GM21786 (cell line): ENCODE results near the gene NHLH2.

Source experiments
- ATAC-seq: cut with Tn5 transposase; IDR thresholded peaks from one replicate; pipeline ENCODE4 v1.9.1; 2021; ENCODE audit not compliant: unreplicated experiment

Gene NHLH2

DNA sequence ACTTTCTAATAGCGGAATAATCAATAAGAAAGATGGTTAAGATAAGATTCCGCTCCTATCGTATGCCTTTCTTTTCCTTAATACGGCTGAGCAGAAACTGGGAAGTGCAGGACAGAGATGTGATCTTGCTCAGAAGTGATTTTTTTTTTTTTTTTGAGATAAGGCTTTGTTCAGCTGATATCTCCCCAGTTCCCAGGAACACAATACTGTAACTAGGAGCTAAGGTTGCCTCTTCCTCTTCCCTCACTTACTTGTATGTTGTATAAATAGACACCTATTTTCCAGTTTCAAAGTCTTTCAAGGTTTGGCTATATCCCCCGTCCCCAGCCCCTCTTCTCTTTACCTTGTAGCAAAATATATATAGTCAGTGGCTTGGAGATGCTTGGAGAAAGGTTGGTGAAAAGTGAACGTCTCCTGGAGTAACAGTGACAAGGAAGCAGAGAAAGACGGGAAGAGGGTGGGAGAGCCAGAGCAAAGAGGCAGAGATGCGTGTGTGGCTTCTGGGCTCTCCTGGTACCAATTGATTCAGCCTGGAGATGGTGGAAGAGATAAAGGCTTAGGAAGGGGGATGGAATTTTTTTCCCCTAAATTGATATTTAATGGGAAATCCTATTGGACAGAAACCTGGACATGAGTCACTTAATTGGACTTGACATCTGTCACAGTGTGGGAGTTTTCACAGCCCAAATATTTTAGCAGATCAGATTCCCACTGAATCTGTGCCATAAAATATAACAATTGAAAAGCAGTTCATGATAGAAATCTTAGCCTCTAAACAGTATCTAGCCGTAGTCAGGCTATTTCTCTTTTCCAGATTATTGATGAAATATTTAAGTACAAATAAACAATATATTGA is at the start of gene NHLH2:
Gene NHLH2 (minus strand): TSS at position 522 of the 856 bp plus-strand sequence. CDS start 2,754 bp downstream, outside the sequence.
- ATAC-seq: no peak

DNA sequence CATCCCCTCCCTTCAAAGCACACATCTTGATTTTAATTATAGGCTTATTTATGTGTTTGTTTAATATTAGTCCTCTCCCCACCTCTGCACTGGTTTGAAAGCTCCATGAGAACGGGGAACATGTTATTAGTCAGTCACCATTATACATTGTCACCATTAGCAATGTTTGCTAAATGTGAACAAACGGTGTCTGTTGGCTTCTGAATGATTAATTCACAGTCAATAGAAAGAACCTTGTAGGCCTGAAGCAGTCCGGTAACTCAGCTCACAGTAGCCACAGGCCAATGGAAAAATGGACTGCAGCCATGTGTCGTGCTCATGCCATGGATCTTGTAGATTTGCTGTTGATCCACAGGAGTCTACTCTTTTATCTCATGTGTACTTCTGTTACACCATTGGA is 49.7 kb upstream of the NHLH2 start:
- no peak for ATAC-seq

DNA sequence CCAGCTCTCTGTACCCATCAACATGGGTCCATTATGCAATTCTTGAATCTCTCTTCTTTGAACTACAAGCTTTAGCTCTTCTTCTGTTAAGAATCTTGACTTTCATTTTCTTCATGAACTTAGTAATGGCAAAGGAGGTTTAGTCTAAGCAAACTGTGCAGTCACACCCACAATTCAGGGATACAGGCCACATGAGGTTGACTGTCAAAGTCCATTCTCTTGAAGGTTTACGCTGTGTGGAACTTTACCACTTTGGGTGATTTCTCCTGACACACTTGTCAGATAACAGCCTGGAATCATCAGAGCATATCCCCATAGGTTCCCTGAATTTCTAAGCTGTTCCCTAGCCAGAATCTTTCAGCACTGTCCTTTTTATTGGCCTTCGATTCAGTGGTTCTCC is 48.0 kb upstream of the NHLH2 start:
- ATAC-seq: no peak

DNA sequence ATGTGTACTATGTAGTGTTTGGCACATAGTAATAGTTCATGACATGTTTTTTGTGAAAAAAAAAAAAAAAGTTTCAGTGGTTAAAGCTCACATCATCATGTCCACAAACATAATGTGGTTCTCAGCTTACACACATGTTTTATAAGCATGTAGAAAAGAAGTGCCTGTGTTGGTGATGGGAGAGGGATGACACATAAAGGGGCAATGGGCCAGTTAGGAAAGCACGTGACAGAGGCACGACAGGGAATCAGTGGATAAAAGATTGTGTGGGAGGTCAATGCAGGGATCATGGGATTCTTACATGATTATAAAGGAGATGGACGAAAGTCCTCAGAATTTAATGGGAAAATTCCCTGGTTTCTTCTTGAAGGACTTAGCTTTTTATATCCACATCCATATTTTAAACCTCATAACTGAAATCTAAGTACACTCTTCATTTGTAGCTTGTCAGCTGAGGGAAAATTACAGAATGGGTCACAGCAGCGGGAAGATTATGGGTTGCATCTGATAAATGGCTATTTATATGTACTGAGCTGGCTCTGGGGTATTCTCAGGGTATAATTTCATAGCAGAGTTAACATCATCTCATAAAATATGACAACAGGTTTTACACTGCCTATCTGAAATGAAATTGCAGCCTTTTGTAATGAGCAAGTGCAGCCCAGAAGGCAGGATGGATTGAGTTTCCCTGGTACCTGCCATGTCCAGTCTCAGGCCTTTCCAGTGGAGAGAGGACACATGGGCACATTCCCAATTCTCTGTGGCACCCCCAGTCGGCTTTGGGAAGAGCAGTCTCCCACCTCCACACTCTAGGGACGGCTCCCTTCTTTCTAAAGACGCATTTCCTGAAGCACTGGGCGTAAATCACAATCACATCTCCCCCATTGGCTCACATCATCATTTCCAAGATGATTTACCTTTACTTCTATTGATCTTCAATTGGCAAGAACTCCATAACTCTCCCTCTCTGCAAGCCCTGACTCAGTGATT is 42.3 kb upstream of the NHLH2 start:
- ATAC-seq: no peak

DNA sequence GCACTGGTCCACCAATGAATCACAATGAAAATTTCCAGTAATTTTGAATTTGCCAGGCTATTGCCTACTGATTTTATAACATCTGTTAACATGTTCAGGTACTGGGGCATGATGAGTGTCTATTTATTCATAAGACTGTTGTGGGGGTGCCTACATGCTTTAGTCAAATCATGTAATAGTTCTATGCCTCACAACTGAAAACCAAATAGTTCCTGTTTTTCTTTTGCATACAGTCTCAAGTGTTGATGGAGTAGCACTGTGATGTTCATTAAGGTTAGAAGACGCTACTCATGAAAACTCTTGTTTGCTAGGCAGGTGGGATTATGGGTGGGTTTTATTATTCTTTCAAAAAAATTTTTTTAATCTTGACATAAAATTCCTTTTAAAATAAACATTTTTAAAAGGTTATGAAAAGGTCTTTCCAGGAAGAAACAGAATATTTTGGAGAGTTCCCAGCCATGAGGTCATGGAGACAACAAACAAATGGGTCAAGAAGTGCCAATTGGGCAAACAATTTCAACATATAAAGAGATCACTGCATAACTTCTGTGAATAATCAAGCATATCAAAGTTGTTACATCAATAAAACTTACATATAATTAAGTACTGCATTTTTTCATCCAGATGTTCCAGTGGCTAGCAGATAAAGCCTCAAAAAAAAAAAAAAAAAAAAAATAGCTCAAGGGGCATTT is 40.2 kb upstream of the NHLH2 start:
- no peak for ATAC-seq

DNA sequence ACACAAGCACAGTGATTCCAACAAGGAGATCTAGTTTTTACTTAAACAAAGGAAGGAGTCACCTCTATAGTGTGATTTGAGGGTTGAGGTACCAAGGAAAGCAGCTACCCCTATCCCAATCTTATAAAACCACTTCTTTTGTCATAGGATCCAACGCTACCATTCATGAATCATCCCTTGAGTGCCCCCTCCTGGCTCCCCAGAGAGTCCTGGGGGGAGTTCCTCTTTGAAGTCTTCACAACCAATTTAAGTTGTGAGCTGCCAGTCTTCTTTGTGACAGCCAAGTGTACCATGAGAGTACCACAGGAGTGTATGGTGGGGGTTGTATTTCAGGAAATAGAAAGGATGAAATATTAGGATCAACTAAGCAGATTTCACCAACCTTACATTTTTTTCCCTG is 39.1 kb upstream of the NHLH2 start:
- no peak for ATAC-seq

DNA sequence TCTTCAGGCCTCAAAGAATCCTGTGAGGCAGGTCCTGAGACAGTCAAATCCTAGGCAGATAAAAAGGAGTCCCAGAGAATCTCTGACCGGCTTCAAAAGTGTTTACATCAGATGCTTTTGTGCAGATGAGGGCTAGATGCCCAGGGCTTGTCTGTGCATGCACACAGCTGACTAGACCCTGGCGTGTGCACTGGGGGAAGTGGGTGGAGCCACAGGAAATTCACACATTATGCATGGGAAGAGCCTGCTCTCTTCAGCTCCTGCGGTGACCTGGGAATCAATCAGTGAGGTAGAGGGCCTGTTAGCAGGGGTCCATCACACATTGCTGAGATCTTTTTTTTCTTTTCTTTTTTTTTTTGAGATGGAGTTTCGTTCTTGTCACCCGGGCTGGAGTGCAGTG is 36.6 kb upstream of the NHLH2 start:
- ATAC-seq: no peak

DNA sequence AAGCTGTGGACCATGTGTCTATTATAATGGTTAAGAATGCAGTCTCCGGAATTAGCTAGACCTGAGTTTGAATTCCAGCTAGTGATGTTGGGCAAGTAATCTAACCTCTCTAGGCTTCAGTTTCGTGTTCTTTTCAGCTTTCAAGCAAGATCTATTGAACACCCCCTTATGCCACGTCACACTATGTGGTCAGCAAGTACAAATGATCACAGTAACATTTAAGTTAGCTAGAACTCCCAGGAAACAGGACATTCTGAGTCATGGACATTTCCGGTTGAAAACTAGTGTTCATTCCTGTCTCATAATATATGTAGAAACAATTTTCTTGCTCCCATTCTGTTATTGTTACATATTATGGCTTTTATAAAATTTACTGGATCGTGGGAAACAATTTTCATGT is 34.0 kb upstream of the NHLH2 start:
- ATAC-seq: no peak

DNA sequence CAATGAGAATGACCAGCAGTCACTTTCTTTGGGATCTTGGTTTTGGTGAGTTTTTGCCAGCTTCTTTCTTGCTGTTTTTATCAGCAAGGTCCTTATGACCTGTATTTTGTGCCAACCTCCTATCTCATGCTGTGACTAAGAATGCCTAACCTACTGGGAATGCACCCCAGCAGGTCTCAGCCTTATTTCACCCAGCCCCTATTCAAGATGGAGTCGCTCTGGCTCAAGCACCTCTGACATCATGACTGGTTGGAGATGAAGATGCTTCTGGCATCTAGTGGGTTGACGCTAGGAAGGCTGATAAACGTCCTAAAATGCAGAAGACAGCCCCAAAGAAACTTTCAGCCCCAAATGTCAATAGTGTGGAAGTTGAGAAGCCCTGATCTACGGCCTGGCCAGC is 33.6 kb upstream of the NHLH2 start:
- no peak for ATAC-seq

DNA sequence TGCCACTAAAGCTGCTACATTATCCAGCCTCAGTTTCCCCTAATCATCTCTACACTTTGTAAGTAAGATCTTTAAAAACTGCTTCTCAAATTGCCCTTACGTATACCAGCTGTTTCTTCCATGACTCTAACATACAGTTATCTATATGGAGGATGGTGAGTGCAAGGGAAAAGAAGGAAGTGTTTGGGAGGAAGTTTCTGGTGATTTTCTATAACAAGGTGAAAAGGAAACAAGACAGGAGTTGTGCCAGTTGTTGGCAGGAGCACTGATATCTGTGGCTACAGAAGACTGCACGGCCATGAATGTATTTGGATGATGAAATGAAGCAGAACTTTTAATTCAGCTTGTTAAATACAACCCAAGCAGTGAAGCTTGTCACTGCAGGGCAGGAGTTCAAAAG is 32.3 kb upstream of the NHLH2 start:
- ATAC-seq: no peak

DNA sequence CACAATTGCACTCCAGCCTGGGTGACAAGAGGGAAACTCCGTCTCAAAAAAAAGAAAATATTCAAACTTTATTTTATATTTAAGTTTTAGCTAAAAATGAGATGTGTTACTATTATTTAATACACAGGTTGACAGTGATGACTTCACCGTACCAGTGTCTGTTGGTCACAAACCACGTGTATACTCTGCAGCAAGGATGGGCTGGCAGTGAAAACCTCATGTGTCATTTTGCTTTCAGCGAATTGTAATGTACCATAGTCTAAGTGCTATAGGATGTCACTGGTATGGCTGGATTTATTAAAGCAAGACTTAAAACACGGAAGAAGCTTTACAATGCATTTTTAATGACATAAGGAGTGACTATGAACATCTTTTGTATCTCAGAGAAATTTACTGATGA is 28.1 kb upstream of the NHLH2 start:
- no peak for ATAC-seq

DNA sequence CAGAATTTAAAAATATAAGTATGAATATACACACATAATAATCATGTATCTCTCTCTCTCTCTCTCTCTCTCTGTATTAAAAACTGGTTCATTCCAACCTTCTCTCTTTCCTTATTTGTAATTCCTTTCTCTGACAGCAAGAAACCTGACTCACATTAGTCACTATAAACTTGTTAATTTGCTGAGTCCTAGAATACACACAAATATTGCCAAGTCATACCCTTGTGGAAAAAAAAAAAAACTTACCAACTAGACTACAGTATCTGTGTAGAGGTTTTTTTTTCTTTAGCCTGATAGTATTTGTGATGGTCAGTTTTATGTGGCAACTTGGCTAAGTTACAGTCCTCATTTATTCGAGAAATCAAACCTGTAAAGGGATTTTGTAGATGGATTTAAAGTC is 26.3 kb upstream of the NHLH2 start:
- ATAC-seq: no peak

DNA sequence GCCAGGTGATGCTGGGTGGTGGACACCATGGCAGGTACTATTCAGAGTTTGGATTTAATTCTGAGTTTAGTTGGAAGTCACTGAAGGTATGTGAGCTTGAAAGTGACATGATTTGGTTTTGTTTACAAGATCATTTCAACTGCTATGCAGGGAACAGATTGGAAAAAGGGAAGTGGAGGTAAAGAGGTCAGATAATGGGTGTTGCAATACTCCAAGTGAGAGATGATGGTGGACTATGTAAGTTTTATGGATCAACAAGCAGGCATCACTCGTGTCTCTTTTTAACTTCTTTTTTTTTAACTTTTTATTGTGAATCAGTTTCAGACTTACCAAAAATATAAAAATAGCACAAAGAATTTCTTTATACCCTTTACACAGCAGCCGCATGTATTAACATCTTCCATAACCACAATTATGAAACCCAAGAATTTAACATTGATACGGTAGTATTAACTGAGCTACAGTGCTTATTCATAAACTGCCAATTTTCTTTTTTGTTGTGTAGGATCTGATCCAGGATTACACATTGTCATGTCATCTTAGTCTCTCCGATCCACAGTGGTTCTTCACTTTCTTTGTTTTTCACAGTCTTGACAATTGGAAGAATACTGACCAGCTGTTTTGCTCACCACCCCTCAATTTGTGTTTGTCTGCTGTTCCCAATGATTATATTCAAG is 24.9 kb upstream of the NHLH2 start:
- ATAC-seq: no peak

DNA sequence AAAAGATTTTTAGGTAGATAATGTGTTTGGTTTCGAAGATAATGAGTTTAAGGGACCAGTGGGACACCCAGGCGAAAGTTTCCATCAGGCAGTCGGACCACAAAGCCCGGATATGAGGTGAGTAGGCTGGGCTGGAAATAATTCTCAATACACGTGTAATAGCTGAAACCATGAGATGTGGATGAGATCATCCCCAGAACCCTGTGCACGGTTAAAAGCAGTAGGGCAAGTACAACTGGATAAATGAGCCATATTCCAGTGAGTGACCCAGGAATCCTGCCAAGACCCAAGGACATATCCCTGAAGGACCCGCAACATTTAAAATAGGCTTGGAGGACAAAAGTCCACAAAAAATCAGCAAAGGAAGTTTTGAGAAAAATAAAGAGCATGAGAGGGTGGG is 21.5 kb upstream of the NHLH2 start:
- ATAC-seq: no peak

DNA sequence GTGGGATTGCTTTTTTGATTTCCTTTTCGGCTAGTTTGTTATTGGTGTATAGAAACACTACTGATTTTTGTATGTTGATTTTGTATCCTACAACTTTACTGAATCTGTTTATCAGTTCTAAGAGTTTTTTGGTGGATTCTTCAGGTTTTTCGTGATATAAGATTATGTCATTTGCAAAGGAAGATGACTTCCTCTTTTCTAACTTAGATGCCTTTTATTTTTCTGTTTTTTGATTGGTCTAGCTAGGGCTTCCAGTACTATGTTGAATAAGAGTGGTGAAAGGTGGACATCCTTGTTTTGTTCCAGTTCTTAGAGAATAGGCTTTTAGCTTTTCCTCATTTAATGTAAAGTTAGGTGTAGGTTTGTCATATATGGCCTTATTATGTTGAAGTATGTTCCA is 13.1 kb upstream of the NHLH2 start:
- ATAC-seq: no peak

DNA sequence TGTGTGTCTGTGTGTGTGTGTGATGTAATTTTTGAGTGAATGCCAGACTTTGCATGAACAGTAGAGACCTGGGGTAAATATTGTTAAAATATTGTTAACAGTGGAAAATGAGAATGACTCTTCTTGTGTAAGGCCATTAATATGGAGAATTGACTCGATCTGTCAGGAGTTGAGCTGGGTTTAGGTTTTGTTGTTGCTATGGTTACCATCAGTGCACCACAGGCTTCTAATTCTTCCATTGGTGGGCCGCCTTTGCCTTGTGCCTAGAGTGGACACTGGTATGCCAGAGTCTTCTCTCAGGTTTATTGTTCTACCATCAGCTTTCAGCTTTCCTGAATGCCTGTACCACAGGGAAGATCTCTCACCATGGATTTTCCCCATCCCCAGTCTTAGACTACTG is 10.0 kb upstream of the NHLH2 start:
- ATAC-seq: no peak

DNA sequence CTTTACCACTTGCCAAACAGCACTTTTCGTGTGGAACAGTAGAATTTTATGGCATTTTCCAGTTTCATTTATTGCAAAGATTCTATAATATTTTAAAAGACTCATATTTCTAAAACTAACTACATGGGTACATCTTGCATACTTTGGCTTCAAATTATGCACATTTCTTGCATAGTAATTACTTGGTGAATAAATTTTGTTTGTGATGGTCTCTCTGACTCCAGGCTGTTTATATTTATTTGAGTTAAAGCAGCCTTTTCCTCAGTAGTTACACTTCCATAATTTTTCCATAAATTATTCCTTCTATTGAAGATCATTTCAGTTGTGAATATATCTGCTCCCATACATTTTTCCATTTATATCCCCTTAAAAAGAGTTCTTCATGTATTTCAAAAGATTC is 6.9 kb upstream of the NHLH2 start:
- no peak for ATAC-seq

DNA sequence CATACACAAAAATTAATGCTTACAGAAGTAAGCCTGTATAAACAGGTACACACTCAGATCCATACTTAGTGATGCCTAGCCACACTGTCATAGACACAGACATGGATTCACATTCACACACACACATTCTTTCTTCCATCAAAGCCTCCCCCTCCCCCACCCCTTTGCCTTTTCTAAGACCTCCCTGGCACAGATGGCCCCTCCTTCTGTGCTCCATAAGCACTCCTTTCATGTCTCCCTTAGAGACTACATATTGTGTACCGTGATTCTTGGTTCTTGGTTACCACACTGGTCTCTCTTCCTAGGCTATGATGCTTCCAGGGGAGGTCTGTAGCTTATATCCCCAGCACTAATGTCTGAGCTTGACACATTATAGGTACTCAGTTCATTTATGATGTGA is 2.0 kb upstream of the NHLH2 start:
- ATAC-seq: no peak

DNA sequence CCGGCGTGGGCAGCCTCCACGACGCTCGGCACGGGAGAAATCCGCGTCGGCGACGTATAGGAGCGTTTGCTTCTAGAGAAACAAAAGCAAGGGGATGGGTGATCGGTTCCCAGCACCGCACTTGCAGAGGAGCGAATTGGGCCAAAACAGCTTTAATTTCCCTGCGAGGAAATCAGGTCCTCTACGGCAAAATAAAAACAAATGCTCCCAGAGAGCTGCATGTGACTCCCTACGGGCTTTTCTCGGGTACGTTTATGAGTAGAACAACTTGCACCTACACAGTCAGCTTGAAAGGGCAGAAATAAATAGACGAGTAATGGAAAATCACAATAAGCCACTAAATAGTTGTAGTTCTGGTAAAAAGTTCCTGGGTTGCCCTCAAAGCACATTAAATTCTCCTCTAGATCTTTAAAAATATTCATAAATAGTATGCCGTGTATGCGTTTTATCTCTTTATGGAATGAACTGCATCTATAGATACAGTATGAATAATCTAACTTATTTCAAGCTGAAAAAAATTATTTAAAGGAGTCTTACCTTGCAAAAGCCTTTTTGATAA is 1.2 kb downstream of the NHLH2 start:
- ATAC-seq: no peak

DNA sequence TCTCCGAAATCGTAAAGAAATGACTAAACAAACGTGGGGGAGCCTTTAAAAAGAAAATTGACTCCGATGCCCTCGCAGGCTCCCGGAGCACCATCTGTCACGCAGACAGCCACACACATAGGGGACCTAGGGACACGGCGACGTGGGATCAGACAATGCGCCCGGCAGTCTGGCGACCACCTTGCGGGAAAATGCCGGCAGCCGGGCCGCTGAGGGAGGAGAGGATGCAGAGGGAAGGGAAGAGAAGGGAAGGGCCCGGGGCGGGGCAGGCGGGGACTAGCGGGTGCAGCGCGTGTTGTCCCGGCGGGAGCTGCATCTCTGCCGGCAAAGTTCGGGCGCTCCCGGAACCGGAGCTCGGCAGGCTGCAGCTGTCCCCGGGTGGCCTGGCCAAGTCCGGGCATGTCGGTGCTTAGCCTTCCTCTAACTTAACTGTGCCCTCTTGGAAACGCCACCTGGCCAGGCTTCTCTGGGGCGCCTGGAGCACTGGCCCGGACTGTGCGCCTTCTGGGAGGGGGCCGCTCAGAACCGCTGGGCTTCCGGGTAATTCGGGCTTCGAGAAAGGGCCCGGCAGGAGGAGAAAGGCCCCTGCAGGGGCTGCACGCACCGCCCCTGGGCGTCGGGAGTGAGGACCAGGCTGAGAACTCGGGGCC is 1.8 kb downstream of the NHLH2 start:
- ATAC-seq: no peak
